ENCODE results near the gene SEPTIN8. TPM values are rescaled to one million over a fixed set of nuclear protein-coding genes. Genes with fewer than 3 reads are reported as not detected.

SEPTIN8 gene
- polyA plus RNA-seq, 2 of the 4 experiments (the other 2 are of a cell fraction), result 20.8 to 29.2 TPM

DNA sequence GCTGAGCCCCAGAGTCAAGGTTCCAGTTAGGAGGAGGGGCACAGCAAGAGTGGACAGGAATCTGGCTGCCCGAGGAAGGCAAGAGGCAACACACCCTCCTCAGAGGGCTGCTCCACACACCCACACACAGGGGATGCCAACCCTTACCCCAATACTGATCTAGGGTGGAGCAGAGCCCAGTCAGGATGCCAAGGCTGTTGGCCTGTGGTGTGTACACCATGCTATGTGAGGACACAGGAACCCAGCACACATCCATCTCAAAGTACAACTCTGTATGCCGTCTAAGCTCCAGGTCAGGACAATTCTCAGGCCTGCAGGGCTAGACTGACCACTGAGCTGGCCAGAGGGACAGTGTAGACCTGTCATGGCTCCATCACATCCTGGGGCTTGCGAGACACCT lies 2.6 kb downstream of the SEPTIN8 start:
- FAIRE-seq (no peak), ATAC-seq (no peak), DNase-seq (ENCODE audit: low read depth in 1 of 2, low spot score in 1 of 2) (no peak)
- TF ChIP-seq POLR2AphosphoS2 (conservative IDR thresholded peaks at IDR 0.05; ENCODE audit: low read length), result no peak
- H3K4me2 ChIP-seq, result no peak overlapping the region
- 90% methylated on average over 3 of the region's 3 CpGs for WGBS (ENCODE audit: missing lambda C conversion rate)
- no peak overlapping the region for H3K4me3 ChIP-seq
- CTCF ChIA-PET, result interaction anchor here (0.6 to 1.6 kb wide), 3 partner anchors 25 to 248 kb away, joined by 3 read pairs; no protein-coding TSS in a partner anchor
- H3K4me1 ChIP-seq, result peaks cover 7% of the 10 kb centered on the region
- H3K9me3 ChIP-seq, result no peaks in the 10 kb centered on the region
- H3K27ac ChIP-seq, result no peak overlapping the region
- POLR2A ChIA-PET, result no interaction called here

DNA sequence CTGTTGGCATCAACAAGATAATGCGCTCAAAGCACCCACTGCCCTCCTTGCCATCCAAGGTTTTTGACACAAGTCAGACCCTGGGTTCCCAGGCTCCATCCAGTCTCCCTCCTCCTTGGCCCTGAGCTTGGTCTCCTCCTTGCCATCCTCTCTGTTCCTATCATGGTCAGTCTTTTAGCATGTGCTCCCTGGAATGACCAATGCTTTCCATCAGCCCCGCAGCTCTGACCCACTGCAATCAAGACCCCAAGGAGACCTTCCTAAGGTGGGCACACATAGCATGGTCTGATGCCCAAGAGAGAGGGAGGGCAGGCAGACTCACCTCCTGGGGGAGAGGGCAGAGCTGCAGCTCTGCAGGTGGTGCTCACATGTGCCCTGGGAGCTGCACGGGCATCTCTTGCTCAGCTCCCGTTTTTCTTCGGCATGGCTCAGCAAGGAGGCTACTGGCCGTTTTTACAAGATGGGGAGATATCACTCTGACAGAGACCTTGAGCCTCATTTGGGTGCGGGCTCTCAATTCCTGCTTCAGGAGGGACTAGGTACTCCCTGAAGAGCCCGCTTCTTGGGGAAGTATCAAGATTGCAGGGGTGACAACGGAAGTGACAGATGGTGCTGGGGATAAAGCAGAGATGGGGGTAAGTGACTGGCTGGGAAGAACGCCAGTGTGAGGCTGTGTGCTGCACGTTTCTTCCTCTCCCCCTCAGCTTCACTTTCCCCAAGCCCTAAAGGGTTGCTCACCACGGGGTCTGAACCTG lies 3.3 kb downstream of the SEPTIN8 start:
- ATAC-seq, result no peak
- no peak for DNase-seq (ENCODE audit: low read depth in 1 of 2, low spot score in 1 of 2)
- WGBS (ENCODE audit: missing lambda C conversion rate), result 91% methylated on average over 10 of the region's 12 CpGs
- H3K4me2 ChIP-seq, result no peak overlapping the region
- TF ChIP-seq POLR2A (IDR thresholded peaks at IDR 0.05; ENCODE audit: low read length) (no peak), EHMT2 (IDR thresholded peaks at IDR 0.05; ENCODE audit: low read depth) (no peak), HDAC2 (IDR thresholded peaks at IDR 0.05) (no peak), FOXS1 (CRISPR knock-in tag; IDR thresholded peaks at IDR 0.05) (no peak), JUN (IDR thresholded peaks at IDR 0.05) (no peak), HOXA7 (CRISPR knock-in tag; IDR thresholded peaks at IDR 0.05) (no peak), ZNF302 (CRISPR knock-in tag; IDR thresholded peaks at IDR 0.05) (no peak), HOXB13 (CRISPR knock-in tag; IDR thresholded peaks at IDR 0.05; ENCODE audit: low read depth) (no peak), POLR2AphosphoS2 (conservative IDR thresholded peaks at IDR 0.05; ENCODE audit: low read length) (no peak), FOSB (CRISPR knock-in tag; IDR thresholded peaks at IDR 0.05) (no peak), FOSL2 (IDR thresholded peaks at IDR 0.05) (no peak), FOSL2 (CRISPR knock-in tag; IDR thresholded peaks at IDR 0.05) (no peak), CHD2 (IDR thresholded peaks at IDR 0.05; ENCODE audit: low read length, partially characterized antibody) (no peak), GATA3 (IDR thresholded peaks at IDR 0.05; ENCODE audit: borderline replicate concordance) (no peak), NFE2L2 (conservative IDR thresholded peaks at IDR 0.05; ENCODE audit: low read length) (no peak), RARB (CRISPR knock-in tag; IDR thresholded peaks at IDR 0.05) (no peak)
- FAIRE-seq, result no peak
- H3K4me1 ChIP-seq, result peaks cover 7% of the 10 kb centered on the region
- POLR2A ChIA-PET, result no interaction called here
- H3K27ac ChIP-seq, result no peak overlapping the region
- H3K4me3 ChIP-seq, result no peak overlapping the region
- H3K9me3 ChIP-seq, result no peaks in the 10 kb centered on the region
- CTCF ChIA-PET, result interaction anchor here (0.6 to 1.6 kb wide), 2 partner anchors 24 to 46 kb away, joined by 3 read pairs; no protein-coding TSS in a partner anchor

DNA sequence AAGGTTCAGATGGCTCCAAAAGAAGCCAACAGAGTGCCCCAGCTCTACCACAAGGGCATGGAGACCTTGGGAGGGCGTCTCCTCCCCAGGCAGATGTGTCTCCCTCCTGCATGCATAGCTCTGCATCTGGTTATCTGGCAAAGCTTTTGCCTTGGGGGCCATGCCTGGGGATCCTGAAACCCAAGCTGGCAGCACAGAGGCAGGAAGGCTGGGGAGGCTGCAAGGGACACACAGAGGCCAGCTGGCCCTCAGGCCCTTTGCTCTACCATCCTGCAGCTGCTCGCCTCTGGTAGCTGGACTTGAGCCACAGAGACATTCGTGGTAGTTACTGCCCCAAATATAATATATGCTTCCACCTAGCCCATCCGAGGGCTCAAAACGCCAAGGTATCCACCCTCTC lies 3.9 kb downstream of the SEPTIN8 start:
- H3K27ac ChIP-seq, result no peak overlapping the region
- DNase-seq (ENCODE audit: low read depth in 1 of 2, low spot score in 1 of 2), result no peak
- FAIRE-seq, result no peak
- no peaks in the 10 kb centered on the region for H3K9me3 ChIP-seq
- WGBS (ENCODE audit: missing lambda C conversion rate), result 89% methylated on average over 5 of the region's 5 CpGs
- TF ChIP-seq EP300 (IDR thresholded peaks at IDR 0.05) (no peak), HOXB13 (CRISPR knock-in tag; IDR thresholded peaks at IDR 0.05; ENCODE audit: low read depth) (no peak), FOSL2 (IDR thresholded peaks at IDR 0.05) (no peak), FOSL2 (CRISPR knock-in tag; IDR thresholded peaks at IDR 0.05) (no peak), PHF8 (IDR thresholded peaks at IDR 0.05; ENCODE audit: borderline replicate concordance, low read depth) (no peak), HDAC2 (IDR thresholded peaks at IDR 0.05) (no peak), ZSCAN20 (CRISPR knock-in tag; IDR thresholded peaks at IDR 0.05) (no peak), ZC3H11A (IDR thresholded peaks at IDR 0.05) (no peak)
- TF ChIP-seq, protein P1, sequence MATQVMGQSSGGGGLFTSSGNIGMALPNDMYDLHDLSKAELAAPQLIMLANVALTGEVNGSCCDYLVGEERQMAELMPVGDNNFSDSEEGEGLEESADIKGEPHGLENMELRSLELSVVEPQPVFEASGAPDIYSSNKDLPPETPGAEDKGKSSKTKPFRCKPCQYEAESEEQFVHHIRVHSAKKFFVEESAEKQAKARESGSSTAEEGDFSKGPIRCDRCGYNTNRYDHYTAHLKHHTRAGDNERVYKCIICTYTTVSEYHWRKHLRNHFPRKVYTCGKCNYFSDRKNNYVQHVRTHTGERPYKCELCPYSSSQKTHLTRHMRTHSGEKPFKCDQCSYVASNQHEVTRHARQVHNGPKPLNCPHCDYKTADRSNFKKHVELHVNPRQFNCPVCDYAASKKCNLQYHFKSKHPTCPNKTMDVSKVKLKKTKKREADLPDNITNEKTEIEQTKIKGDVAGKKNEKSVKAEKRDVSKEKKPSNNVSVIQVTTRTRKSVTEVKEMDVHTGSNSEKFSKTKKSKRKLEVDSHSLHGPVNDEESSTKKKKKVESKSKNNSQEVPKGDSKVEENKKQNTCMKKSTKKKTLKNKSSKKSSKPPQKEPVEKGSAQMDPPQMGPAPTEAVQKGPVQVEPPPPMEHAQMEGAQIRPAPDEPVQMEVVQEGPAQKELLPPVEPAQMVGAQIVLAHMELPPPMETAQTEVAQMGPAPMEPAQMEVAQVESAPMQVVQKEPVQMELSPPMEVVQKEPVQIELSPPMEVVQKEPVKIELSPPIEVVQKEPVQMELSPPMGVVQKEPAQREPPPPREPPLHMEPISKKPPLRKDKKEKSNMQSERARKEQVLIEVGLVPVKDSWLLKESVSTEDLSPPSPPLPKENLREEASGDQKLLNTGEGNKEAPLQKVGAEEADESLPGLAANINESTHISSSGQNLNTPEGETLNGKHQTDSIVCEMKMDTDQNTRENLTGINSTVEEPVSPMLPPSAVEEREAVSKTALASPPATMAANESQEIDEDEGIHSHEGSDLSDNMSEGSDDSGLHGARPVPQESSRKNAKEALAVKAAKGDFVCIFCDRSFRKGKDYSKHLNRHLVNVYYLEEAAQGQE (IDR thresholded peaks at IDR 0.05), result no peak
- TF ChIP-seq, protein P2, sequence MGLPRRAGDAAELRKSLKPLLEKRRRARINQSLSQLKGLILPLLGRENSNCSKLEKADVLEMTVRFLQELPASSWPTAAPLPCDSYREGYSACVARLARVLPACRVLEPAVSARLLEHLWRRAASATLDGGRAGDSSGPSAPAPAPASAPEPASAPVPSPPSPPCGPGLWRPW (IDR thresholded peaks at IDR 0.05), result no peak
- ATAC-seq, result no peak
- H3K4me3 ChIP-seq, result no peak overlapping the region
- ChIA-PET CTCF (interaction anchor here (1.6 kb wide), 1 partner anchor 47 kb away, joined by 3 read pairs; no protein-coding TSS in a partner anchor), POLR2A (no interaction called here)
- H3K4me2 ChIP-seq, result no peak overlapping the region
- H3K4me1 ChIP-seq, result peaks cover 7% of the 10 kb centered on the region
